Chondrocyte (in vitro differentiated cells): ENCODE results near the gene EMILIN2. TPM values are rescaled to one million over a fixed set of nuclear protein-coding genes. Genes with fewer than 3 reads are reported as not detected.

Source experiments
- DNase-seq: peaks from one replicate; pipeline ENCODE4 v3.0.0; 2021; ENCODE audit warnings: mixed read lengths, low spot score
- H3K27ac Mint-ChIP-seq: one replicate; pipeline ENCODE4 v1.8.0; 2021; ENCODE audit warnings: mild to moderate bottlenecking, moderate library complexity, mixed read lengths; ENCODE audit not compliant: unreplicated experiment
- H3K27me3 Mint-ChIP-seq: 2 replicates; pipeline ENCODE4 v1.8.0; 2021; ENCODE audit warnings: low read depth, mixed read lengths
- H3K36me3 Mint-ChIP-seq: 2 replicates; pipeline ENCODE4 v1.8.0; 2021; ENCODE audit warnings: low read depth, mixed read lengths
- H3K4me1 Mint-ChIP-seq: 2 replicates; pipeline ENCODE4 v1.8.0; 2021; ENCODE audit warnings: low read depth, mild to moderate bottlenecking, mixed read lengths
- H3K4me3 Mint-ChIP-seq: one replicate; pipeline ENCODE4 v1.8.0; 2021; ENCODE audit warnings: mild to moderate bottlenecking, moderate library complexity, mixed read lengths; ENCODE audit not compliant: unreplicated experiment
- H3K9me3 Mint-ChIP-seq: 2 replicates; pipeline ENCODE4 v1.8.0; 2021; ENCODE audit warnings: low read depth, mixed read lengths
- CTCF ChIP-seq: fragments of 200-600 bp; sonication (generic); IDR thresholded peaks from 2 replicates; pipeline ENCODE4 v1.5.0; 2021; ENCODE audit warnings: antibody characterized with exemption, mild to moderate bottlenecking, moderate library complexity
- total RNA-seq: library from RNA; stranded (reverse); gene quantifications from 3 replicates; pipeline ENCODE4 v1.2.1, GENCODE V29; 2021

Gene EMILIN2
- total RNA-seq, 1 donor from 2014 or later: 9.9 TPM

DNA sequence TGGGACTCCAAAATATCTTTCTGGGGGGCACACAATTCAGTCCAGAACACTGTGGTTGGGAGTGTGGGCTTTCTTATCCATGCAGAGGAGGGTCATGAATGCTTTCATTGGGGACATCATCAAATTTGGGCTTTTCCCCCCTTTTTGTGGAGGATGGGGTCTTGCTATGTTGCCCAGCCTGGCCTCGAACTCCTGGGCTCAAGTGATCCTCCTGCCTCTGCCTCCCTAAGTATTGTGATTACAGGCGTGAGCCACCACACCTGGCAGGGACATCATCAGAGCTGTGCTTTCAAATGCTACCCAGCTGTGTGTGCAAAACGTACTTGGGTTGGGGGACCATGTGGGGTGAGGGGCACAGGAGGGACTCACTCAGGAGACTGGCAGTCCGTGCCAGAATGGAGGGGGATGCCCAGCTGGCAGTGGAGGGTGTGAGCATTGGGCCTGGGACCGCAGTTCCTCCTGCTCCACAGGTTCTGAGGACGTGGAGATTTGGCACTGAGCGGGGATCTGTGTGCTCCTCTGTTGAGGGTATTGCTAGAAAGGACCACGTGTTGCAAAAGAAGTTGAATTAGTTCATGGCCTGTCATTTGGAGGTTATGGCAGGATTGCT is 24.4 kb downstream of the EMILIN2 start:
- H3K4me1 Mint-ChIP-seq: peaks cover 14% of the 10 kb centered on the region
- DNase-seq: no peak
- no peaks in the 10 kb centered on the region for H3K36me3 Mint-ChIP-seq
- no peak for TF ChIP-seq CTCF
- no peaks in the 10 kb centered on the region for H3K9me3 Mint-ChIP-seq
- H3K27me3 Mint-ChIP-seq: peaks cover 1% of the 10 kb centered on the region
- H3K4me3 Mint-ChIP-seq: no peak overlapping the region
- H3K27ac Mint-ChIP-seq: no peak overlapping the region

- Mint-ChIP-seq H3K27me3 (peaks cover 1% of the 10 kb centered on the region), H3K4me1 (peaks cover 18% of the 10 kb centered on the region), H3K36me3 (no peaks in the 10 kb centered on the region), H3K4me3 (no peak overlapping the region), H3K27ac (no peak overlapping the region), H3K9me3 (no peaks in the 10 kb centered on the region)
- no peak for DNase-seq
- no peak for TF ChIP-seq CTCF
These were observed 25.3 kb downstream of the EMILIN2 start for GRCh38 chr18:2872095-2872494.

DNA sequence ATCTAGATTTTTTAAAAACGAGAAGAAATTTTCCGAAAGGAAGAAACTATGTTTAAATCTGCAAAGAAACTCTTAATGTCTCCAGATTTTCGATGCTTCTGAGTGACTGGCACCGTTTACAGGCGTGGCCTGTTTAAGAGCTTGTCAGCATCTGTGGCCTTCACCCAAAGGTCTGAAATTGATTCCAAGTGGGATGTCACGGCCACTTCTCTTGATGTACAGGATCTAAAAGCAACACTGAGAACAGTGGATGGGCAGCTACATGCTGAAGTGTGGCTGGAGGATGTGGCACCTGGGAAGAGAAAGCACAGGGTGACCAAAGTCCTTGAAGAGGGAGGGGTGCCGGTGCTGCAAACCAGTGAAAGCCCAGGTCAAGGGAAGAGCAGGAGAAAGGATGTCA is 28.0 kb downstream of the EMILIN2 start:
- Mint-ChIP-seq H3K27me3 (no peaks in the 10 kb centered on the region), H3K9me3 (no peaks in the 10 kb centered on the region), H3K4me1 (peaks cover 30% of the 10 kb centered on the region), H3K36me3 (no peaks in the 10 kb centered on the region), H3K4me3 (peak overlapping the region; percentile 21), H3K27ac (peak overlapping the region; percentile 94)
- TF ChIP-seq CTCF: no peak
- no peak for DNase-seq

- no peak for DNase-seq
- Mint-ChIP-seq H3K36me3 (no peaks in the 10 kb centered on the region), H3K4me1 (peaks cover 44% of the 10 kb centered on the region), H3K27me3 (no peaks in the 10 kb centered on the region), H3K4me3 (no peak overlapping the region), H3K9me3 (no peaks in the 10 kb centered on the region), H3K27ac (peak overlapping the region; percentile 30)
- TF ChIP-seq CTCF: no peak
These were observed 32.0 kb downstream of the EMILIN2 start for GRCh38 chr18:2878656-2879330.

- Mint-ChIP-seq H3K27ac (no peak overlapping the region), H3K27me3 (no peaks in the 10 kb centered on the region), H3K4me3 (no peak overlapping the region), H3K9me3 (no peaks in the 10 kb centered on the region), H3K36me3 (no peaks in the 10 kb centered on the region), H3K4me1 (peaks cover 42% of the 10 kb centered on the region)
- TF ChIP-seq CTCF: no peak
- no peak for DNase-seq
These were observed 33.1 kb downstream of the EMILIN2 start for GRCh38 chr18:2879889-2880288.
